ENCODE data around the gene MYO5C.

Gene MYO5C

DNA sequence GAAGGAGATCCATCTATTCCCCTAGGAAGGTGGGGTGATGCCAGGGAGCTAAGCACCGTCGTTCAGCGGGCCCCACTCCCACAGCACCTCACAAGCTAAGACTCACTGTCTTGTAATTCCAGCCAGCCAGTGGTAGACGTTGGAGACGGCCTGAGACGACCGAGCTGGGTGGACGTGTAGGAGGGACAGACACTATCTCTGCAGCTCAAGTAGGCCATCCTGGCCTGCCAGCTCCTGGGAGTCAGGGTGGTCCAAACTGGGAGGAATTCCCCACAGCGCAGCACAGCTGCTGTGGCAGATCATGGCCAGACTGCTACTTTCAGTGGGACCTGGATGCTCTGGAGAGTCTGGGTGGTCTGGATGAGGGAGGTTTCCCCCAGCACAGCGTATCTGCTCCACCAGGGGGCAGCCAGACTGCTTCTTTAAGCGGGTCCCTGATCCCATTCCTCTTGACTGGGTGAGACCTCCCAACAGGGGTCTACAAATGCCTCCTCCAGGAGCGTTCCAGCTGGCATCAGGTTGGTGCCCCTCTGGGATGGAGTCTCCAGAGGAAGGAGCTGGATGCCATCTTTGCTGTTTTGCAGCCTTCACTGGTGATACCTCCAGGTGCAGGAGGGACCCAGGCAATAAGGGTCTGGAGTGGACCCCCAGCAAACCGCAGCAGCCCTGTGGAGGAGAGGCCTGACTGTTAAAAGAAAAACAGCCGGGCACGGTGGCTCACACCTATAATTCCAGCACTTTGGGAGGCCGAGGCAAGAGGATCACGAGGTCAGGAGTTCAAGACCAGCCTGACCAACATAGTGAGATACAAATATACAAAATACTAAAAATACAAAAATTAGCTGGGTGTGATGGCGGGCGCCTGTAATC is 132.0 kb downstream of the MYO5C start:
- TF ChIP-seq, protein P1, sequence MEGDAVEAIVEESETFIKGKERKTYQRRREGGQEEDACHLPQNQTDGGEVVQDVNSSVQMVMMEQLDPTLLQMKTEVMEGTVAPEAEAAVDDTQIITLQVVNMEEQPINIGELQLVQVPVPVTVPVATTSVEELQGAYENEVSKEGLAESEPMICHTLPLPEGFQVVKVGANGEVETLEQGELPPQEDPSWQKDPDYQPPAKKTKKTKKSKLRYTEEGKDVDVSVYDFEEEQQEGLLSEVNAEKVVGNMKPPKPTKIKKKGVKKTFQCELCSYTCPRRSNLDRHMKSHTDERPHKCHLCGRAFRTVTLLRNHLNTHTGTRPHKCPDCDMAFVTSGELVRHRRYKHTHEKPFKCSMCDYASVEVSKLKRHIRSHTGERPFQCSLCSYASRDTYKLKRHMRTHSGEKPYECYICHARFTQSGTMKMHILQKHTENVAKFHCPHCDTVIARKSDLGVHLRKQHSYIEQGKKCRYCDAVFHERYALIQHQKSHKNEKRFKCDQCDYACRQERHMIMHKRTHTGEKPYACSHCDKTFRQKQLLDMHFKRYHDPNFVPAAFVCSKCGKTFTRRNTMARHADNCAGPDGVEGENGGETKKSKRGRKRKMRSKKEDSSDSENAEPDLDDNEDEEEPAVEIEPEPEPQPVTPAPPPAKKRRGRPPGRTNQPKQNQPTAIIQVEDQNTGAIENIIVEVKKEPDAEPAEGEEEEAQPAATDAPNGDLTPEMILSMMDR (IDR thresholded peaks at IDR 0.05; ENCODE audit: insufficient read depth, low read length, poor library complexity, severe bottlenecking) = peak; percentile 44
- H3K4me3 ChIP-seq (replicated peaks; ENCODE audit: low read depth, low read length) = no peak overlapping the region
- DNase-seq (ENCODE audit: extremely low read depth, insufficient read length) = no peak

DNA sequence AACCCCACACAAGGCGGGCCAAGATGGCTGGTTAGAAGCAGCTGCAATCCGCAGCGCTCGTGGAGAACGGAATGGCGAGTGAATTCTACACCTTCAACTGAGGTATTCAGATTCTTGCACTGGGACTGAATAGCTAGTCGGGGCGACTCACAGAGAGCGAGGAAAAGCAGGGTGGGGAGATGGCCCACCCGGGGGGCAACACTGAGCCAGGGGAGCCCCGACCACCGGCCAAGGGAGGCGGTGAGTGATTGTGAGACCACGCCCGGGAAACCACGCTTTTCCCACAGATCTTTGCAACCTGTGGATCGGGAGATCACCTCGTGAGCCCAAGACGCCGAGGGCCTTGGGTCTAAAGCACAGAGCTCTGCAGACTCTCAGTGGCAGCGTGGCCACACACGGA is 132.7 kb downstream of the MYO5C start:
- no peaks in the 10 kb centered on the region for H3K27me3 ChIP-seq (replicated peaks; ENCODE audit: control insufficient read depth, insufficient read depth, low read length)
- peaks cover 4% of the 10 kb centered on the region; the same call in 1 of the 2 replicates for H3K36me3 ChIP-seq (ENCODE audit: control insufficient read depth, insufficient read depth, low read length)
- TF ChIP-seq, protein P1 (IDR thresholded peaks at IDR 0.05; ENCODE audit: insufficient read depth, low read length, poor library complexity, severe bottlenecking) = no peak
- no peak overlapping the region for H3K4me3 ChIP-seq (replicated peaks; ENCODE audit: low read depth, low read length)
- no peak for DNase-seq (ENCODE audit: extremely low read depth, insufficient read length)

More for the DNA sequence above, 132.0 kb downstream of the MYO5C start:
- Histone ChIP-seq H3K36me3 (ENCODE audit: control insufficient read depth, insufficient read depth, low read length) (peaks cover 4% of the 10 kb centered on the region; the same call in 1 of the 2 replicates), H3K27me3 (replicated peaks; ENCODE audit: control insufficient read depth, insufficient read depth, low read length) (no peaks in the 10 kb centered on the region)

DNA sequence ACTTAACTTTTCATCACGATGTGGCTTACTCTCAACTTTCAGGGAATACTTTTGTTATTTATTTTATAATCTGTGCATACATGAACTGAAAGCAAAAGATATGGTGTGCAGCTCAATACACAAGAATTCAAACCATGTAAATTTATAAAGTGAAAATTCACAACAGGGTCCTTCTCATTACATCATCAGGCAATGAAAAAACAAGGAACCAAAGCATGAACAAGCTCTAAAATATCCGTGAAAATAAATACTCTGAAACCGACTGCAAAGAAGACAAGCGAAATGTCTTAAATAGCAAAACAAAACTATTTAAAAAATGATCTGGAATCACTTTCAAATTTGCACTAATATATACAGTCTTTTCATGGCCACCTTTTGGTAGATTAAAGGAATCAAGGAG is 133.3 kb downstream of the MYO5C start:
- DNase-seq (ENCODE audit: extremely low read depth, insufficient read length) = no peak
- Histone ChIP-seq H3K36me3 (ENCODE audit: control insufficient read depth, insufficient read depth, low read length) (peaks cover 4% of the 10 kb centered on the region; the same call in 1 of the 2 replicates), H3K4me3 (replicated peaks; ENCODE audit: low read depth, low read length) (no peak overlapping the region), H3K27me3 (replicated peaks; ENCODE audit: control insufficient read depth, insufficient read depth, low read length) (no peaks in the 10 kb centered on the region)
- TF ChIP-seq, protein P1 (IDR thresholded peaks at IDR 0.05; ENCODE audit: insufficient read depth, low read length, poor library complexity, severe bottlenecking) = no peak

DNA sequence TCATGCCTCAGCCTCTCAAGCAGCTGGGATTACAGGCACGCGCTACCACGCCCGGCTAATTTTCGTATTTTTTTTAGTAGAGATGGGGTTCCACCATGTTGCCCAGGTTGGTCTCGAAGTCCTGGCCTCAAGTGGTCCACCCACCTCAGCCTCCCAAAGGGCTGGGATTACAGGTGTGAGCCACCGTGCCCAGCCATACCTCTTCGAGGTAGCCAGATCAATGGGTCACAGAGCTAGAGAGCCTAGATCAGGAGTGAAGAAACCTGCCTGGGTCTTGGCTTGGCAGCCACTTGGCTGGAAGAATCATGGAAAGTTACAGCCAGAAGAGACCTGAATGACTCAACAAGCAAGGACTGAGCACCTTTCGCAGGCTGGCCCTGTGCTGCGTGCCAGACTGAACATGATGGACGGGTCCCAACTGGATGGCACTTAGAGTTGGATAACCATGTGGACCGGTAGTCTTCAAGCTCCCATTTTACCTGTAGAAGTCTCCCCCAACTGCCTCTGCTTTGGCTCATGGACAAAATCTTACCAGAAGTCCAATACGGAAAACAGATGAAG is 134.1 kb downstream of the MYO5C start:
- TF ChIP-seq, protein P1 (IDR thresholded peaks at IDR 0.05; ENCODE audit: insufficient read depth, low read length, poor library complexity, severe bottlenecking) = no peak

DNA sequence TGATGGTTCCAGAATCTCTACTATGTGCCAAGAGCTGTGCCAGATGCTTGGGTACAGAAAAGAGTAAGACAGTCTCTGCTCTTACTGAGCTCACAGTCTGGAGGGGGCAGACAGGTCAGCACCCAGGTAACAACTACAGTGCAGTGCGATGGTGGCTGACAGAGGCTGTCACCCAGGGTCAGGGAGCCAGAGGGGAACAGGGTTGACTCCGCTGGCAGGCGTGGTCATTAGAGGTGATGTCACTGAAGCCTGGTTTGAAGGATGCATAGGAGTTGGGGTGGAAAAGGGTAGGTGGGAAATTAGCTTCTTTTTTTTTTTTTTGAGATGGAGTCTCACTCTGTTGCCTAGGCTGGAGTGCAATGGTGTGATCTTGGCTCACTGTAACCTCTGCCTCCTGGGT is 136.0 kb downstream of the MYO5C start:
- TF ChIP-seq, protein P1 (IDR thresholded peaks at IDR 0.05; ENCODE audit: insufficient read depth, low read length, poor library complexity, severe bottlenecking) = no peak
- Histone ChIP-seq H3K36me3 (ENCODE audit: control insufficient read depth, insufficient read depth, low read length) (peaks cover 4% of the 10 kb centered on the region; the same call in 1 of the 2 replicates), H3K4me3 (replicated peaks; ENCODE audit: low read depth, low read length) (no peak overlapping the region), H3K27me3 (replicated peaks; ENCODE audit: control insufficient read depth, insufficient read depth, low read length) (no peaks in the 10 kb centered on the region)
- DNase-seq (ENCODE audit: extremely low read depth, insufficient read length) = no peak

More for the DNA sequence above, 134.1 kb downstream of the MYO5C start:
- Histone ChIP-seq H3K27me3 (replicated peaks; ENCODE audit: control insufficient read depth, insufficient read depth, low read length) (no peaks in the 10 kb centered on the region), H3K4me3 (replicated peaks; ENCODE audit: low read depth, low read length) (no peak overlapping the region), H3K36me3 (ENCODE audit: control insufficient read depth, insufficient read depth, low read length) (peaks cover 4% of the 10 kb centered on the region; the same call in 1 of the 2 replicates)
- DNase-seq (ENCODE audit: extremely low read depth, insufficient read length) = no peak
